HUES64 (cell line): ENCODE data around the gene TLE4. TPM values are rescaled to one million over a fixed set of nuclear protein-coding genes. Genes with fewer than 3 reads are reported as not detected.
"Not testable (repeated sequence)": the region's sequence is repeated elsewhere in the genome, so short reads cannot be mapped to it uniquely, and the experiment has no call there.

Experiments
- H3K27ac ChIP-seq: 2 replicates; pipeline ENCODE4 v1.7.0; 2013; ENCODE audit warnings: low read depth, low read length, inconsistent platforms
- H3K27me3 ChIP-seq: 2 replicates; pipeline ENCODE4 v1.6.1; 2013; ENCODE audit warnings: mild to moderate bottlenecking, low read length; ENCODE audit not compliant: insufficient read depth
- H3K36me3 ChIP-seq: 2 replicates; pipeline ENCODE4 v1.6.1; 2013; ENCODE audit warnings: mild to moderate bottlenecking, low read length; ENCODE audit not compliant: insufficient read depth
- H3K4me1 ChIP-seq: 2 replicates; pipeline ENCODE4 v1.6.1; 2013; ENCODE audit warnings: mild to moderate bottlenecking, low read length, moderate library complexity; ENCODE audit not compliant: insufficient read depth
- H3K4me3 ChIP-seq: 2 replicates; pipeline ENCODE4 v1.5.1; 2013; ENCODE audit warnings: mild to moderate bottlenecking, low read length, moderate library complexity
- H3K9ac ChIP-seq: 2 replicates; pipeline ENCODE4 v1.6.1; 2013; ENCODE audit warnings: mild to moderate bottlenecking, low read depth, low read length
- H3K9me3 ChIP-seq: 2 replicates; pipeline ENCODE4 v1.6.1; 2013; ENCODE audit warnings: low read depth, low read length; ENCODE audit not compliant: insufficient read depth
- WGBS: fragments of 150-250, 120-280 bp; methylation state at CpG from one replicate; pipeline ENCODE4 v1.1.7; 2013; ENCODE audit warnings: missing lambda C conversion rate; 5-methylcytosine and 5-hydroxymethylcytosine counted together
- polyA plus RNA-seq, 2 experiments: library from polyadenylated mRNA; stranded (reverse); fragments of 50-300 nt; gene quantifications; one replicate each; pipeline ENCODE4 v1.2.3, GENCODE V29; 2013

The TLE4 gene
- polyA plus RNA-seq (2013, experiment 1 of 2): 29.7 TPM
- polyA plus RNA-seq (2013, experiment 2 of 2): 51.9 TPM

GRCh38 chr9:79571309-79572031 lies at the start of gene TLE4:
Gene TLE4 (plus strand): TSS chr9:79571965. CDS start chr9:79572791, 826 bp downstream.
- H3K27me3 ChIP-seq: peaks cover 3% of the 10 kb centered on the region; the same call in 1 of the 2 replicates
- H3K4me3 ChIP-seq: peak within 1 kb of the TSS; percentile 88
- H3K4me1 ChIP-seq: peaks cover 19% of the 10 kb centered on the region
- peaks cover 21% of the 10 kb centered on the region for H3K36me3 ChIP-seq
- H3K9ac ChIP-seq: peak within 1 kb of the TSS; percentile 90
- H3K9me3 ChIP-seq: no peaks in the 10 kb centered on the region
- peak within 1 kb of the TSS; percentile 97 for H3K27ac ChIP-seq
- under 1% methylated on average over 46 of the region's 48 CpGs for WGBS

GRCh38 chr9:79522793-79523192 lies 49.0 kb upstream of the TLE4 start:
- no peaks in the 10 kb centered on the region for H3K36me3 ChIP-seq
- H3K4me1 ChIP-seq: no peaks in the 10 kb centered on the region
- H3K9ac ChIP-seq: no peak overlapping the region
- 95% methylated on average over 4 of the region's 4 CpGs for WGBS
- no peaks in the 10 kb centered on the region for H3K9me3 ChIP-seq
- no peak overlapping the region for H3K27ac ChIP-seq
- no peak overlapping the region for H3K4me3 ChIP-seq
- no peaks in the 10 kb centered on the region for H3K27me3 ChIP-seq

- H3K27ac ChIP-seq: no peak overlapping the region
- H3K4me3 ChIP-seq: no peak overlapping the region
- H3K9ac ChIP-seq: no peak overlapping the region
- no peaks in the 10 kb centered on the region for H3K9me3 ChIP-seq
- no peaks in the 10 kb centered on the region for H3K4me1 ChIP-seq
- no peaks in the 10 kb centered on the region for H3K36me3 ChIP-seq
- no peaks in the 10 kb centered on the region for H3K27me3 ChIP-seq
These were observed 47.5 kb upstream of the TLE4 start for GRCh38 chr9:79524266-79524665.

GRCh38 chr9:79526149-79526672 lies 45.6 kb upstream of the TLE4 start:
- Histone ChIP-seq H3K36me3 (no peaks in the 10 kb centered on the region), H3K27ac (no peak overlapping the region), H3K4me3 (no peak overlapping the region), H3K9ac (no peak overlapping the region), H3K27me3 (no peaks in the 10 kb centered on the region), H3K9me3 (no peaks in the 10 kb centered on the region), H3K4me1 (no peaks in the 10 kb centered on the region)
- 85% methylated on average over 1 of the region's 1 CpG for WGBS

- Histone ChIP-seq H3K4me1 (no peaks in the 10 kb centered on the region), H3K27me3 (no peaks in the 10 kb centered on the region), H3K27ac (no peak overlapping the region), H3K4me3 (no peak overlapping the region), H3K9ac (no peak overlapping the region), H3K9me3 (no peaks in the 10 kb centered on the region), H3K36me3 (no peaks in the 10 kb centered on the region)
- 100% methylated on average over 1 of the region's 1 CpG for WGBS
These were observed 36.2 kb upstream of the TLE4 start for GRCh38 chr9:79535534-79535933.

GRCh38 chr9:79537838-79538237 lies 33.9 kb upstream of the TLE4 start:
- no peak overlapping the region for H3K27ac ChIP-seq
- H3K9me3 ChIP-seq: no peaks in the 10 kb centered on the region
- H3K27me3 ChIP-seq: no peaks in the 10 kb centered on the region
- H3K9ac ChIP-seq: no peak overlapping the region
- no peak overlapping the region for H3K4me3 ChIP-seq
- H3K36me3 ChIP-seq: no peaks in the 10 kb centered on the region
- 93% methylated on average over 2 of the region's 2 CpGs for WGBS
- no peaks in the 10 kb centered on the region for H3K4me1 ChIP-seq

- Histone ChIP-seq H3K9me3 (no peaks in the 10 kb centered on the region), H3K27ac (no peak overlapping the region), H3K4me3 (no peak overlapping the region), H3K9ac (no peak overlapping the region), H3K27me3 (no peaks in the 10 kb centered on the region), H3K4me1 (no peaks in the 10 kb centered on the region), H3K36me3 (no peaks in the 10 kb centered on the region)
- 95% methylated on average over 3 of the region's 3 CpGs for WGBS
These were observed 28.8 kb upstream of the TLE4 start for GRCh38 chr9:79542735-79543620.

- not testable (repeated sequence) for H3K27me3 ChIP-seq, H3K36me3 ChIP-seq, H3K27ac ChIP-seq, H3K4me3 ChIP-seq, H3K9me3 ChIP-seq, H3K4me1 ChIP-seq, H3K9ac ChIP-seq
- 87% methylated on average over 7 of the region's 7 CpGs for WGBS
These were observed 27.4 kb upstream of the TLE4 start for GRCh38 chr9:79544375-79544774.

GRCh38 chr9:79551586-79551985 lies 20.2 kb upstream of the TLE4 start:
- 98% methylated on average over 4 of the region's 4 CpGs for WGBS

GRCh38 chr9:79551994-79552393 lies 19.8 kb upstream of the TLE4 start:
- 94% methylated on average over 1 of the region's 1 CpG for WGBS
- H3K4me1 ChIP-seq: peaks cover 4% of the 10 kb centered on the region; the same call in 1 of the 2 replicates
- H3K27ac ChIP-seq: no peak overlapping the region
- no peaks in the 10 kb centered on the region for H3K27me3 ChIP-seq
- H3K4me3 ChIP-seq: no peak overlapping the region
- H3K9me3 ChIP-seq: no peaks in the 10 kb centered on the region
- no peak overlapping the region for H3K9ac ChIP-seq
- H3K36me3 ChIP-seq: no peaks in the 10 kb centered on the region

More at GRCh38 chr9:79551586-79551985, 20.2 kb upstream of the TLE4 start:
- no peak overlapping the region for H3K4me3 ChIP-seq
- peaks cover 4% of the 10 kb centered on the region; the same call in 1 of the 2 replicates for H3K4me1 ChIP-seq
- no peak overlapping the region for H3K27ac ChIP-seq
- H3K9me3 ChIP-seq: no peaks in the 10 kb centered on the region
- H3K36me3 ChIP-seq: no peaks in the 10 kb centered on the region
- H3K9ac ChIP-seq: no peak overlapping the region
- H3K27me3 ChIP-seq: no peaks in the 10 kb centered on the region

- peaks cover 12% of the 10 kb centered on the region for H3K4me1 ChIP-seq
- 91% methylated on average over 5 of the region's 5 CpGs for WGBS
- H3K36me3 ChIP-seq: no peaks in the 10 kb centered on the region
- H3K9me3 ChIP-seq: no peaks in the 10 kb centered on the region
- no peaks in the 10 kb centered on the region for H3K27me3 ChIP-seq
- H3K9ac ChIP-seq: no peak overlapping the region
- no peak overlapping the region for H3K4me3 ChIP-seq
- no peak overlapping the region for H3K27ac ChIP-seq
These were observed 16.2 kb upstream of the TLE4 start for GRCh38 chr9:79555474-79556089.
